Measurements from ENCODE around the gene DNAJB8. TPM values are rescaled to one million over a fixed set of nuclear protein-coding genes. Genes with fewer than 3 reads are reported as not detected.

The DNAJB8 gene
- total and polyA plus RNA-seq, 7 donors = not detected

DNA sequence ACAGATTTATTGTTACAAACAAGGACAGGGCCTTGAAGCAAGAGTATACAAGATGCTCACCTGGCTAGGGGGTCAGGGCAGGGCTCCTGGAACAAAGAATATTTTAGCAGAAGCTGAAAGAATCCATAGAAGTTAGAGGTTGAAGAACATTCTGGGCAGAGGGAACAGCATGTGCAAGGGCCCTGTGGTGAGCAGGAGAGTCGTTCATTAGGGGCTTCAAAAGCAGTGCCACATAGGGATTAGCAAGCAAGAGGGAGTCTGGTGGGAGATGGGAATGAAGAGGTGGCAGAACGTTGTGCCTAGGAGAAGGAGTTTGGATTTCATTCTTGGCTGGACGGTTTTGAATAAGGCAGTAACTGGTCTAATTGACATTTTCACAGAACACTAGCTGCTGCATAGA, 22.9 kb downstream of the DNAJB8 start:
- Histone ChIP-seq H3K36me3 (no peaks in the 10 kb centered on the region), H3K4me3 (no peak overlapping the region), H3K9me3 (no peaks in the 10 kb centered on the region), H3K27ac (no peak overlapping the region), H3K4me1 (no peaks in the 10 kb centered on the region), H3K27me3 (peaks cover 0 to 10% (median 0%) of the 10 kb centered on the region in 3 donors)
- DNase-seq = no peak
- 48 to 70% methylated on average over 3 of the region's 3 CpGs for WGBS, 2 donors
- intact Hi-C loops (cut with DNase I) = no loop called here
- TF ChIP-seq, protein P1, sequence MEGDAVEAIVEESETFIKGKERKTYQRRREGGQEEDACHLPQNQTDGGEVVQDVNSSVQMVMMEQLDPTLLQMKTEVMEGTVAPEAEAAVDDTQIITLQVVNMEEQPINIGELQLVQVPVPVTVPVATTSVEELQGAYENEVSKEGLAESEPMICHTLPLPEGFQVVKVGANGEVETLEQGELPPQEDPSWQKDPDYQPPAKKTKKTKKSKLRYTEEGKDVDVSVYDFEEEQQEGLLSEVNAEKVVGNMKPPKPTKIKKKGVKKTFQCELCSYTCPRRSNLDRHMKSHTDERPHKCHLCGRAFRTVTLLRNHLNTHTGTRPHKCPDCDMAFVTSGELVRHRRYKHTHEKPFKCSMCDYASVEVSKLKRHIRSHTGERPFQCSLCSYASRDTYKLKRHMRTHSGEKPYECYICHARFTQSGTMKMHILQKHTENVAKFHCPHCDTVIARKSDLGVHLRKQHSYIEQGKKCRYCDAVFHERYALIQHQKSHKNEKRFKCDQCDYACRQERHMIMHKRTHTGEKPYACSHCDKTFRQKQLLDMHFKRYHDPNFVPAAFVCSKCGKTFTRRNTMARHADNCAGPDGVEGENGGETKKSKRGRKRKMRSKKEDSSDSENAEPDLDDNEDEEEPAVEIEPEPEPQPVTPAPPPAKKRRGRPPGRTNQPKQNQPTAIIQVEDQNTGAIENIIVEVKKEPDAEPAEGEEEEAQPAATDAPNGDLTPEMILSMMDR (IDR thresholded peaks at IDR 0.05) = no peak
- no peak for TF ChIP-seq EP300 (IDR thresholded peaks at IDR 0.05)
- no peak for TF ChIP-seq POLR2A (IDR thresholded peaks at IDR 0.05)
- no peak for TF ChIP-seq POLR2AphosphoS5 (IDR thresholded peaks at IDR 0.05)

DNA sequence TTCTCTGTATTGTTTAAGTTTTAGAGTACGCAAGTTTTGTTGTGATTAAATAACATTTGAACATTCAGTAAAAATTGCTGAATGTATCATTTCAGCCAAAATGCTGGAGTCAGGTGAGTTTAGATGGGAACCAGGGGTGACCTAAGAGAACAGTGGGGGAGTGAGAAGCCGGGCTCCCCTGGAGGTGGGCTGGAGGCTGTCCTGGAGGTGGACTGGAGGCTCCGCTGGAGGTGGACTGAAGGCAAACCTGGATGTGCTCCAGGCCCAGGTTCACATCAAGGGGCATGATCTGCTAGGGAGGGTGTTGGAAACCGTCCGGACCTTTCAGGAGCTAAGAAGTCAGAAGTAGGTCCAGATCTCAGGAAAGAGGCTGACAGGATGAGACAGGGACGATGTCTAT, 23.7 kb downstream of the DNAJB8 start:
- peaks cover 0 to 15% (median 6%) of the 10 kb centered on the region in 3 donors for H3K27me3 ChIP-seq
- no peaks in the 10 kb centered on the region for H3K9me3 ChIP-seq
- no peaks in the 10 kb centered on the region for H3K4me1 ChIP-seq
- intact Hi-C loops (cut with DNase I) = no loop called here
- no peak for DNase-seq
- H3K27ac ChIP-seq = no peak overlapping the region
- TF ChIP-seq EP300 (IDR thresholded peaks at IDR 0.05) (no peak), POLR2AphosphoS5 (IDR thresholded peaks at IDR 0.05) (no peak), POLR2A (IDR thresholded peaks at IDR 0.05) (no peak)
- TF ChIP-seq, protein P1 (IDR thresholded peaks at IDR 0.05) = no peak
- H3K36me3 ChIP-seq = no peaks in the 10 kb centered on the region
- no peak overlapping the region for H3K4me3 ChIP-seq
- 88% methylated on average over 6 of the region's 6 CpGs for WGBS, 2 donors

DNA sequence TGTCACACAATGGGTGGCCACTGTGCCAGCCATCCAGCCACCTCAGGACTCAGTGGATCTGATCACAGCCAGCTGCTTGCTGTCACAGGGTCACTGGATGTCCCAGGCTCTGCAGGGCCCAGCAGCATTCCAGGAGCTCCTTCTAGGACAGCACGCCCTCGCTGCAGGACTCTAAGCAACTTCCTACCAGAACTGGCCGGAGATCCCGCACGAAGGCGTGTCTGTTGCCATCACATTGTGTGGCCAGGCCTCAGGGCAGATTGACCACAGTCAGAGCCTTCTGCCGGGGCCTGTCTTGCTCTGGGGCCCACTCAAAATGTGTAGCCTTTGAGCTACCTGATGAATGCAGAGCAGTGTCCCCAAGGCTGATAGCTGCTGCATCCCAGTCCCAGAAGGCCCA, 24.6 kb downstream of the DNAJB8 start:
- intact Hi-C loops (cut with DNase I) = no loop called here
- Histone ChIP-seq H3K27me3 (peaks cover 0 to 15% (median 6%) of the 10 kb centered on the region in 3 donors), H3K9me3 (no peaks in the 10 kb centered on the region), H3K27ac (no peak overlapping the region), H3K4me1 (no peaks in the 10 kb centered on the region), H3K36me3 (no peaks in the 10 kb centered on the region), H3K4me3 (no peak overlapping the region)
- 82 to 91% methylated on average over 7 of the region's 7 CpGs for WGBS, 2 donors
- TF ChIP-seq POLR2A (IDR thresholded peaks at IDR 0.05) = no peak
- DNase-seq = no peak

DNA sequence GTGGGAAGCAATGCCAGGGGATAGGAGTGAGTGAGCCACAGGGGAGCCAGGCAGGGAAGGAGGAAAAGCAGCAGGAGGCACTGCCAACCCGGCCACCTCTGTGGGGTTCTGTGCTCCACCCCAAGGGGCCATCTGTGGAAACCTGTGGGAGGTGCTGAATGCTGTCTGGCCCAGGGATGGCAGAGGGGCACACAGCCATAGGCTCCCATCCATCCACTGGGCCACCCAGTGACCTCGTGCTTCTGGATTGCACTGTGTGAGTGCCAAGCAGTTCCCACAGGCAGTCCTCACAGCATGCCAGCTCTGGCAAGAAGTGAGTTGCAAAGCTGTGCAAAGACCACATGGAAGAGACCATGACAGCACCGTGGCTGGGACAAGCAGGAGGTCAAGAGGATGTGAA, 27.5 kb downstream of the DNAJB8 start:
- Histone ChIP-seq H3K27me3 (peaks cover 0 to 20% (median 6%) of the 10 kb centered on the region in 3 donors), H3K4me1 (no peaks in the 10 kb centered on the region), H3K27ac (no peak overlapping the region), H3K36me3 (no peaks in the 10 kb centered on the region), H3K4me3 (no peak overlapping the region), H3K9me3 (no peaks in the 10 kb centered on the region)
- intact Hi-C loops (cut with DNase I) = no loop called here
- TF ChIP-seq EP300 (IDR thresholded peaks at IDR 0.05) (no peak), POLR2AphosphoS5 (IDR thresholded peaks at IDR 0.05) (no peak), POLR2A (IDR thresholded peaks at IDR 0.05) (no peak)
- TF ChIP-seq, protein P1 (IDR thresholded peaks at IDR 0.05) = no peak
- WGBS, 2 donors = 59 to 82% methylated on average over 3 of the region's 3 CpGs
- no peak for DNase-seq

DNA sequence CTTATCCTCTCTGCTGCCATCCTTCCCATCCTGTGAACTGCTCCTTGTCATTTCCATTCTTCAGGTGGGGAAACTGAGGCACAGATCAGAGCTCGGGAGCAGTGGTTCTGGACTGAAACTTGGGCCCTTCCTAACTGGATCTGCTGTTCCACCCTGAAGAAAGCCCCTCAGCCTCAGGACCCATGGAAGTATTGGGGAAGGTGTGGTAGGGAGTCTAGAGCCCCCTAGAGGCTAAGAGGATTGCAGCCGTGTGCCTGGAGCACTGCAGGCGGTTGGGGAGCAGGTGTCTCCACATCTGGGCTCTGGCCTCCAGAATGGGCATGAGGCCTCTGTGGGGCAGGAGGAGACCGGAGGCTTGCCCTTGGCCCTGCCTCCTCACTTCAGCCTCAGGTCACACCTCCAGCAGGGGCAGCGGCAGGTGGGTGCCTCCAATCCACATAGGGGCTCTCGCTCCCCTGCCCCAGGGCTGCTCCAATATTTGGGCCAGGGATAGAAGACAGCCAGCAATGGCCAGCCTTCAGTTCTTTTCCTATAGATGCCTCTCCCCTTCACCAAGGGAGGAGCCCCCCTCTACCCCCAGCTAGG, 28.1 kb downstream of the DNAJB8 start:
- H3K27me3 ChIP-seq = peaks cover 0 to 27% (median 12%) of the 10 kb centered on the region in 3 donors
- WGBS, 2 donors = 52 to 74% methylated on average over 6 of the region's 6 CpGs
- no peaks in the 10 kb centered on the region for H3K36me3 ChIP-seq
- H3K27ac ChIP-seq = no peak overlapping the region
- no peaks in the 10 kb centered on the region for H3K4me1 ChIP-seq
- intact Hi-C loops (cut with DNase I) = no loop called here
- no peak overlapping the region for H3K4me3 ChIP-seq
- TF ChIP-seq POLR2AphosphoS5 (IDR thresholded peaks at IDR 0.05) (no peak), POLR2A (IDR thresholded peaks at IDR 0.05) (no peak), EP300 (IDR thresholded peaks at IDR 0.05) (no peak)
- TF ChIP-seq, protein P1 (IDR thresholded peaks at IDR 0.05) = no peak
- no peaks in the 10 kb centered on the region for H3K9me3 ChIP-seq
- DNase-seq = no peak
